GM18909 (cell line): ENCODE data around the gene CSN3.
"Not testable (repeated sequence)": the region's sequence is repeated elsewhere in the genome, so short reads cannot be mapped to it uniquely, and the experiment has no call there.

Experiments used
- ATAC-seq: cut with Tn5 transposase; IDR thresholded peaks from one replicate; pipeline ENCODE4 v1.9.1; 2021; ENCODE audit warnings: mild to moderate bottlenecking; ENCODE audit not compliant: unreplicated experiment, poor library complexity

CSN3 gene, protein sequence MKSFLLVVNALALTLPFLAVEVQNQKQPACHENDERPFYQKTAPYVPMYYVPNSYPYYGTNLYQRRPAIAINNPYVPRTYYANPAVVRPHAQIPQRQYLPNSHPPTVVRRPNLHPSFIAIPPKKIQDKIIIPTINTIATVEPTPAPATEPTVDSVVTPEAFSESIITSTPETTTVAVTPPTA

DNA sequence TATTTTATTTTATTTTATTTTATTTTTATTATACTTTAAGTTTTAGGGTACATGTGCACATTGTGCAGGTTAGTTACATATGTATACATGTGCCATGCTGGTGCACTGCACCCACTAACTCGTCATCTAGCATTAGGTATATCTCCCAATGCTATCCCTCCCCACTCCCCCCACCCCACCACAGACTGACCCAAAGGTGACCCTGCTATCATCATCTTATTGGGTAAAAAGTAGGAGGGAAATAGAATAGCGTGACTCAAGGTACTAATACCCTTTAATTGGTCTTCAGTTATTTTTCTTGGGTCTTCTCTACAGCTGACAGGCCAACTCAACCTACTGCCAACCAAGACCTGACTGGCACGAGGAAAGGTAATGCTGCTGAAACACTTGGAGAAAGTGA lies at the start of gene CSN3:
TSS of gene CSN3 (plus strand) at position 301 of the 400 bp plus-strand sequence. CDS start 2,223 bp downstream, outside the sequence.
- ATAC-seq, result not testable (repeated sequence)

DNA sequence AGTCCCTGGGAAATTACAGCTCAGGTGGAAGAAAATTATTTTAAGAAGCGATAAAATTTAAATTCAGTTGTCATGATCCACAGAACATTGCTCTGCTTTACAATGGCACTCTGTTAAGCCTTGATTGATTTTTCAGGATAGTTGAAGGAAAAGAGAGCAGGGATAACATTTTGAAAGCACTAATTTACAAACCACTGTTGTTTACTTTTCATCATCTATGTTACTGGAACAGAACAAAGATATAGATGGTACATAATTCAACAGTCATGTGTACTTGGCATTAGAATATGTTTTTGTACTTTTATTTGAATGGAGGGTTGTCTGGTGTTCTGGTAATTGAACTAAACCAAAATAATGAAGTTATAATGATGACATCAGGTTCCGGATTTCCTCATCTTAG lies 49.5 kb upstream of the CSN3 start:
- ATAC-seq, result no peak

GRCh38 chr4:70195425-70195824 lies 47.0 kb upstream of the CSN3 start, which contains the start of gene ODAM:
ODAM (plus strand) TSS chr4:70195725; CDS start chr4:70196544, 819 bp downstream.
- ATAC-seq, result no peak

- no peak for ATAC-seq
Measured at GRCh38 chr4:70196857-70197256, 45.5 kb upstream of the CSN3 start.

DNA sequence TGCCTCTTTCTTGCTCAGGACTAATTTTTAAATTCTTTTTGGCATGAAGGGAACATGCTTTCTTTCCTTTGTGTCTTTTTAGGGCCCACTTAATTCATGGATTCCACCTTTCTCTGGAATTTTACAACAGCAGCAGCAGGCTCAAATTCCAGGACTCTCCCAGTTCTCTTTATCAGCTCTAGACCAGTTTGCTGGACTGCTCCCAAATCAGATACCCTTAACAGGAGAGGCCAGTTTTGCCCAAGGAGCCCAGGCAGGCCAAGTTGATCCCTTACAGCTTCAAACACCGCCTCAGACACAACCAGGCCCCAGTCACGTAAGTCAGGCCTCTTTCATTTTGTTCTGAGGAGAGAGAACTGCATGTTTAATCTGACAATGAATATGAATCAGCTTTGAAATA lies 44.6 kb upstream of the CSN3 start:
- ATAC-seq, result no peak

DNA sequence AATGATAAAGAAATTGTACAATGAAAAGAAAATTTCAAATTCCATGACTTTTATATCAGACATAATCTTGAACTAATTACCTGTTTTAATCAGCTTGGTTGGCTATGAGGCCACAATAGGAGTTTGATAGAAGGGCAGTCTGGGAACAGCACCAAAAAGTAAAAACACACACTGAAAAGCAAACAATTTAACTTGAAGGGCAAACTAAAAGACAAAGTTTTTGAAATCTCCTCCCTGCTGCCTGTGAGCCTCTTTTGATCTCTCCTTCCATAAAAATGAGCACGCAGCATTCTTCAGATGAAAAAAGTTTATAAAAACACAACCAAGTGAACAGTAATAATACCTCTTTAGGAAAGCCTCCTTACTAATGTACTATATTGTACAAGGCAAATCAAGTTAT lies 38.8 kb upstream of the CSN3 start:
- no peak for ATAC-seq

- ATAC-seq, result not testable (repeated sequence)
Measured at GRCh38 chr4:70212752-70213151, 29.6 kb upstream of the CSN3 start.

DNA sequence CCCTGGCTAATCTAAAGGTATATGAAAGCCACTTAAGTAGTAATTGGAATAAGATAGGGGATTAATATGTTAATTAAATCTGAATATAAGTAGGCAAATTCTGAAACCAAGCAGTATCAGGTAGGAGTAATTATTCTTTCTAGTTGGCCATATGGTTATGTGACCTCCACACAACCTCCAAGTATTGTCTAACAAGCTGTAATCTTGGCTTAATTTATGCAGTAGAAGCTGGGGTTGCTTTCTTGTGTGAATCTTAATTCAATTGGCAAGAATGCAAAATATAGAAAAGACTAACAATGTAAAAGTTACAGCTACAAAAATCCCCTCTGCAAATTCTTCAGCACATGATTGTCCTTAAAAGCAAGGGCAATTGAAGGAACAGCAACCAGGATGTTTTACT lies 26.3 kb upstream of the CSN3 start:
- not testable (repeated sequence) for ATAC-seq

- not testable (repeated sequence) for ATAC-seq
Measured at GRCh38 chr4:70216550-70216949, 25.8 kb upstream of the CSN3 start.

DNA sequence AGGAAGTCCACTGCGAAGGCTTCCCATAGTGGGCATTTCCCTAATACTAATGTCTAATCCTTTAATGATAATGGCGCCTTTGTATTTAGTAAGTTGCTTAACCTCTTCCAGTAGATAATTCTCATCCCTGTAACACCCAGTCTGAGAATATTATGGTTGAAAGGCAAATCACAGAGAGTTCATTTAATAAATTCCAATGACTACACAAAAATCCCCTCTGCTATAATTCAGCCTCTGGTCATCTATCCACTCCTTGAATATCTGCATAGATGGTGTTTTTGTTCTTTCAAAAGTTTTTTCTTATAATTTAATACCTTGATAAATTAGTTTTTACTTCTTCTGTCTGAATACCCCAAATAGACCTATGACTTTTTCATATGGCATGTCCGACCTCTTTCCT lies 21.0 kb upstream of the CSN3 start:
- not testable (repeated sequence) for ATAC-seq

- not testable (repeated sequence) for ATAC-seq
Measured at GRCh38 chr4:70221818-70222217, 20.6 kb upstream of the CSN3 start.

GRCh38 chr4:70225824-70226223 lies 16.6 kb upstream of the CSN3 start, which contains the start of gene FDCSP:
FDCSP (plus strand) TSS chr4:70226124; CDS start chr4:70231195, 5,071 bp downstream.
- no peak for ATAC-seq

DNA sequence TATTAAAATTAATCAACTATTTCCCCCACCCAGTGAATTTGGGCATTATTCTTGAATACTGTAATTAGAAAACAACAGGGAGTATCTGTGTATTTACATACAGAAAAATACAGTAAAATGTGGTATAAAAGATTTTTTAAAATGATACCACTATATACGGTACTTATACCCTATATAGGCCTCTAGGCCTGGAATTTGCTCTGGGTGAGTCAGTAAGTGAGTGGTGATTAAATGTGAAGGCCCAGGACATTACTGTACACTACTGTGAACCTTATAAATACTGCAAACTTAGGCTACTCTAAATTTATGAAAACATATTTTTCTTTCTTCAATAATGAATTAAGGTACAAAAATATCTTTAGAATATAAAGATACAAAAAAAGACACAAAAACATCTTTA lies 6.3 kb upstream of the CSN3 start:
- ATAC-seq, result no peak

DNA sequence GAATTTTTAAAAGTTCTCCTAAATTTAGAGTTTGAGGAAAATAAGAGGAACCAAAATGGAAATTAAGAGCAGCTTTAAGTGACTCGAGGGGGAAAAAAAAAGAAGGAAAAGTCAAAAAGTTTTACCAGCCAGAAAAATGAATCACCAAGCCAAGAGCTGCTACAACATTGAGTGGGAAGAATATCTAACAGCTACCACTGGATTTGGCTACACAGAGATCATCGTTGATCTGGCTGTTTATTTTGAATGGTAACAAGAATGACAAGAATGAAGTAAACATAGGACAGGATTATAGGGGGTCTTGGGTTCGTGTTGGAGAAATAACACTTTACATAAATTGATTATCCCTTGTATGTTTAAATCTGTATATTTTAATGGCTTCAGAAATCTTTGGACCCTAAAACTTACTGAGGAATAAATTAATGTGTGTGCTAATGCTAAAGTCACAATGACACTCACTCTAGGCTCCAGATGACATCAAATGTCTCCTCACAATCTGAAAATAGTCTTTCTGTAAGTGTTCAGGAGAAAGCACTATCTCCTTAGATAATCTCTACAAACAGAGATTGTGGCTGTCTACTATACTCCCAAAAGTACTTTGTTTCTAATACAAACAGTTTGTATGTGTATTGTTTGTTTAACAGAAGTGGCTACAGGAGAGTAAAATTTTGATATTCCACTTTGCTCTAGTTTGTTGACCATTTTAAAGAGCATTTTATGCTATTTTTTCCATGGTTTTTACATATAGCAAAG lies 3.1 kb upstream of the CSN3 start:
- ATAC-seq, result no peak

- ATAC-seq, result no peak
Measured at GRCh38 chr4:70239884-70240591, 2.4 kb upstream of the CSN3 start.

DNA sequence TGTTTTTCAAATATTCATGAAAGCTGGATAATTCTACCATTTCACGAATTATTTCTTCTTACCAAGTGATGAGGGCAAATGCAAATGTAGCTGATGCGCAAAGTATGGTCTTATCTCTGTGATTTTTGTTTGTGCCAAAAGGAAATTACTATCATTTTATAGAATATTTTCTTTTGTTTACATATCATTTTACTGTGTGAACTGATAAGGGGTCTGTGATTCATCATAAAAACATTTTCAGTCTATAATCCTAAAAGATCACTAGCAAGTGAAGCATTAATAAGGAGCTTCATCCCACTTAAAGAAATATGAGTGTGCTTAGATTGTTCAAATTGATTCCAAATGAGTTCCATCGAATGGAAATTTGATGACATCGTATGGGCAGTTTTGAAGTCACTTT lies 694 bp downstream of the CSN3 start:
- no peak for ATAC-seq

GRCh38 chr4:70251250-70251944 lies 9.0 kb downstream of the CSN3 start:
- no peak for ATAC-seq

GRCh38 chr4:70251945-70252277 lies 9.5 kb downstream of the CSN3 start:
- no peak for ATAC-seq

- ATAC-seq, result no peak
Measured at GRCh38 chr4:70269674-70270073, 27.3 kb downstream of the CSN3 start.

DNA sequence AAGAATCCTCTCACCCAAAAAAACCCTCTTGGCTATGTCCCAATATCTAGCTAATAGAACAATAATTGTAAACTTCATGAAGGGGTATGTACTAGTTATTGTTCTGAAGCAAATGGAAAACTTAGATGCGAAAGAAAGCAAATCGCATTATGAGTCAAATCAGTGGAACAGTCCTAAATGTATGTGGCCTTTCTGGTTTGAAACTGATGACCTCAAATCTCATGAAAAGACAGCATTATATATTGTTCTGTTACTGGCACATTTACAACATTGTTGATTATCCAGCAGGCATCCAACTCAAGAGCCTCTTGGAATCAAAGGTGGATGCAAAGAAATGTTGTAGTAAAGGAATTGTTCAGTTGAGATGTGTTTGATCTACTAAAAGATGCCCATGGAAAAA lies 34.7 kb downstream of the CSN3 start:
- ATAC-seq, result no peak

- ATAC-seq, result no peak
Measured at GRCh38 chr4:70280567-70280966, 38.2 kb downstream of the CSN3 start.
